Ishikawa (cell line): ENCODE measurements around the gene PCP4.

Experiments
- CEBPB ChIP-seq: IDR thresholded peaks from 2 replicates; pipeline ENCODE4 v1.6.1; 2012
- CREB1 ChIP-seq: IDR thresholded peaks from 2 replicates; pipeline ENCODE4 v1.6.1; 2012; ENCODE audit warnings: low read depth
- EGR1 ChIP-seq: IDR thresholded peaks from 2 replicates; pipeline ENCODE4 v1.6.1; 2012
- EP300 ChIP-seq: IDR thresholded peaks from 2 replicates; pipeline ENCODE4 v1.6.1; 2012; ENCODE audit warnings: borderline replicate concordance
- FOXM1 ChIP-seq: IDR thresholded peaks from 2 replicates; pipeline ENCODE4 v1.6.1; 2012; ENCODE audit warnings: low read depth, borderline replicate concordance
- NFIC ChIP-seq: IDR thresholded peaks from 2 replicates; pipeline ENCODE4 v1.6.1; 2012
- RAD21 ChIP-seq: IDR thresholded peaks from 2 replicates; pipeline ENCODE4 v1.6.1; 2012; ENCODE audit warnings: low read depth
- TAF1 ChIP-seq: IDR thresholded peaks from 2 replicates; pipeline ENCODE4 v1.6.1; 2012; ENCODE audit warnings: low read depth, mild to moderate bottlenecking
- TCF12 ChIP-seq: IDR thresholded peaks from 2 replicates; pipeline ENCODE4 v1.6.1; 2012; ENCODE audit warnings: low read depth
- TEAD4 ChIP-seq: IDR thresholded peaks from 2 replicates; pipeline ENCODE4 v1.6.1; 2012
- YY1 ChIP-seq: IDR thresholded peaks from 2 replicates; pipeline ENCODE4 v1.6.1; 2012; ENCODE audit warnings: low read depth
- ZBTB7A ChIP-seq: IDR thresholded peaks from 2 replicates; pipeline ENCODE4 v1.6.1; 2012; ENCODE audit warnings: low read depth
- TF ChIP-seq, protein P1 (sequence below): IDR thresholded peaks from 2 replicates; pipeline ENCODE4 v1.6.1; 2012; ENCODE audit warnings: low read depth, mild to moderate bottlenecking
- TF ChIP-seq, protein P2 (sequence below): IDR thresholded peaks from 2 replicates; pipeline ENCODE4 v1.6.1; 2012
- TF ChIP-seq, protein P3 (sequence below): IDR thresholded peaks from 2 replicates; pipeline ENCODE4 v1.6.1; 2012

PCP4 gene

DNA sequence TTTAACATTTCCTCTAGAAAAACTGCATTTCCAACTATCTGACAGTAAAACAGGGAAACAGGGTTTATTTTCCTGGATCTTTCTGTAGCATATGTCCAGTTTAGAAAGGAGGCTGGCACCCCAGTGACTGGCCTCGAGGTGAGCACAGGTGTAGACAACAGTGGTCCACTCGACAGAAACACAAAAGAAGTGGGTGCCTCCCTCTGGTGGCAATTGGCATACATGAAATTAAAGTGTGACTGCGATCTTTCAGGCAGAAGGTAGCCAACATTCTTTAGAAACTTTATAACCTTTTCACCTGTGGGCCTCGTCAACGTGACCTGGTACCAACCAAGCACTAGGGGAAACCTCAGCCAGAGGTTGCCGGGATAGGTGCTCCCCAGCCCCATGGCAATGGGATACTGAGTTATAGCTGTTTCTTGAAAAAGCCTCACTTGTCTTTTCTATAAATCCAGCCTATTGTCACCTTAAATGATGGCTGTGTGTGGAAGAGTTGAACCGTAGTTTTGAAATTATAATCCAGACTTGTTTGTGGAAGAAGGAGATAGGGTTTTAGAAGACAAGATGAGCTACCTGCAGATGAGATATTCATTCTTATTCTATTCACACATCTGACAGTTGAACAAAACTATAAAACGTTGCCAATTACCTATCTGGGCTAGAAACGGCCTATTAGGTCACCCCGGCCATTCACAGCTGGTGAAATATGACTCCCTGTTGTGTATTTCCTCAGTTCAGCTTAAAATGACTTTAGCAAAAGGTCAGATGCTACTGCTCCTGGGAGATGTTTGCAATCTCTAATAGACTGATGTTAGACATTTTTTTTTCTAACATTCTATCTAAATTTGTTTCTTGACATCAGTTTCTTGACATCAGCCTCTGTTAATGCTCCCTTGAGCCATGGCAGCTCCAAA lies 44.3 kb downstream of the PCP4 start:
- TF ChIP-seq, protein P1, sequence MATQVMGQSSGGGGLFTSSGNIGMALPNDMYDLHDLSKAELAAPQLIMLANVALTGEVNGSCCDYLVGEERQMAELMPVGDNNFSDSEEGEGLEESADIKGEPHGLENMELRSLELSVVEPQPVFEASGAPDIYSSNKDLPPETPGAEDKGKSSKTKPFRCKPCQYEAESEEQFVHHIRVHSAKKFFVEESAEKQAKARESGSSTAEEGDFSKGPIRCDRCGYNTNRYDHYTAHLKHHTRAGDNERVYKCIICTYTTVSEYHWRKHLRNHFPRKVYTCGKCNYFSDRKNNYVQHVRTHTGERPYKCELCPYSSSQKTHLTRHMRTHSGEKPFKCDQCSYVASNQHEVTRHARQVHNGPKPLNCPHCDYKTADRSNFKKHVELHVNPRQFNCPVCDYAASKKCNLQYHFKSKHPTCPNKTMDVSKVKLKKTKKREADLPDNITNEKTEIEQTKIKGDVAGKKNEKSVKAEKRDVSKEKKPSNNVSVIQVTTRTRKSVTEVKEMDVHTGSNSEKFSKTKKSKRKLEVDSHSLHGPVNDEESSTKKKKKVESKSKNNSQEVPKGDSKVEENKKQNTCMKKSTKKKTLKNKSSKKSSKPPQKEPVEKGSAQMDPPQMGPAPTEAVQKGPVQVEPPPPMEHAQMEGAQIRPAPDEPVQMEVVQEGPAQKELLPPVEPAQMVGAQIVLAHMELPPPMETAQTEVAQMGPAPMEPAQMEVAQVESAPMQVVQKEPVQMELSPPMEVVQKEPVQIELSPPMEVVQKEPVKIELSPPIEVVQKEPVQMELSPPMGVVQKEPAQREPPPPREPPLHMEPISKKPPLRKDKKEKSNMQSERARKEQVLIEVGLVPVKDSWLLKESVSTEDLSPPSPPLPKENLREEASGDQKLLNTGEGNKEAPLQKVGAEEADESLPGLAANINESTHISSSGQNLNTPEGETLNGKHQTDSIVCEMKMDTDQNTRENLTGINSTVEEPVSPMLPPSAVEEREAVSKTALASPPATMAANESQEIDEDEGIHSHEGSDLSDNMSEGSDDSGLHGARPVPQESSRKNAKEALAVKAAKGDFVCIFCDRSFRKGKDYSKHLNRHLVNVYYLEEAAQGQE: no peak
- peak; percentile 49 for TF ChIP-seq RAD21

DNA sequence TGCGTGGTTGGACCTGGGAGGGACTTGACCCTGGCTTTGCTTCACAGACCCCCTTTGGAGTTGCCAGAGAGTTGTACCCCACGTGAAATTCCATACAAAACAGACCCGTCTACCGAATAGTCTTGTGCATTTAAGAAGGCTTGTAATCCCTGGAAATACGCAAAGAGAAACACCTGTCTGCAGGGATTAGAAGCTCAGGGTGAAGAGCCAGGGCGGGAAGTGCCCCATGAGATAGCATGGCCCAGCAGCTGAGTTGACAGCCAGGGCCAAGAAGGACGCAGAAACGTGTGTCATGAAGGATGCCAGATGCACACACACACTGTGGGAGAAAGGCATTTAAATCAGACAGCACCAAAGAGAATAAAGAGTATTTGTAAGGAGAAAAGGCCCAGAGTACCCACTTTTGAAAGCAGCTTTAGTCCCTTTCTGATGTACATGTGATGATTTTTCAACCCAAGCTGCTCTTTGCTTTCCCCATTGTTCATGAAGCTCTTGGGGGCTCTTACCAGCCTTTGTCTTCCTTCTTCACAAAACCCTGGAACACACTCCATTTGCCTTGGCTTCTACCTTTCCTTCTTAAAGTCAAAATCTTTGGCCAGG lies 46.6 kb downstream of the PCP4 start:
- TF ChIP-seq TCF12 (no peak), TAF1 (no peak), TEAD4 (no peak), FOXM1 (no peak), EP300 (no peak), RAD21 (no peak)

DNA sequence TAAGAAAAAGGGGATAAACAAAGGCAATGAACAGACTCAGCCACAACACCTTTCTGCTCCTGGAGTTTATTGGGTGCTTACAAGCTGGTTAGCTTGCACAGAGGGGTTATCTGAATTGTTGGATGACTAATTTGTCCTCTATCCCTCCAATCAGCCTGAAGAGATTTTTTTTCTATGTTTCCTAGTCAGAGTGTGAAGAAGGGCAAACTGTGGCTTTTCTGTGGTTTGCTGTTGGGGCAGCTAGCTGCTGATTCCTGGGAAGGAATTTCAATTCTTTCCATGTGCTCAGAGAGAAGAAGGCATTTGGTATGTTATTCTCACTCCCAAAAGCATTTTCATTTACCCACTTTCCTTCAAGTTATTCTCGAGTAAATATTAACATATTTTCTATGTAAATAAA lies 48.6 kb downstream of the PCP4 start:
- TF ChIP-seq YY1 (no peak), TEAD4 (no peak), TCF12 (no peak), FOXM1 (no peak), RAD21 (no peak), ZBTB7A (no peak), TAF1 (no peak), EP300 (no peak), EGR1 (no peak), CEBPB (no peak), CREB1 (no peak), NFIC (no peak)
- TF ChIP-seq, protein P2, sequence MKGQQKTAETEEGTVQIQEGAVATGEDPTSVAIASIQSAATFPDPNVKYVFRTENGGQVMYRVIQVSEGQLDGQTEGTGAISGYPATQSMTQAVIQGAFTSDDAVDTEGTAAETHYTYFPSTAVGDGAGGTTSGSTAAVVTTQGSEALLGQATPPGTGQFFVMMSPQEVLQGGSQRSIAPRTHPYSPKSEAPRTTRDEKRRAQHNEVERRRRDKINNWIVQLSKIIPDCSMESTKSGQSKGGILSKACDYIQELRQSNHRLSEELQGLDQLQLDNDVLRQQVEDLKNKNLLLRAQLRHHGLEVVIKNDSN: no peak
- TF ChIP-seq, protein P1: no peak
- TF ChIP-seq, protein P3, sequence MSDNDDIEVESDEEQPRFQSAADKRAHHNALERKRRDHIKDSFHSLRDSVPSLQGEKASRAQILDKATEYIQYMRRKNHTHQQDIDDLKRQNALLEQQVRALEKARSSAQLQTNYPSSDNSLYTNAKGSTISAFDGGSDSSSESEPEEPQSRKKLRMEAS: no peak

DNA sequence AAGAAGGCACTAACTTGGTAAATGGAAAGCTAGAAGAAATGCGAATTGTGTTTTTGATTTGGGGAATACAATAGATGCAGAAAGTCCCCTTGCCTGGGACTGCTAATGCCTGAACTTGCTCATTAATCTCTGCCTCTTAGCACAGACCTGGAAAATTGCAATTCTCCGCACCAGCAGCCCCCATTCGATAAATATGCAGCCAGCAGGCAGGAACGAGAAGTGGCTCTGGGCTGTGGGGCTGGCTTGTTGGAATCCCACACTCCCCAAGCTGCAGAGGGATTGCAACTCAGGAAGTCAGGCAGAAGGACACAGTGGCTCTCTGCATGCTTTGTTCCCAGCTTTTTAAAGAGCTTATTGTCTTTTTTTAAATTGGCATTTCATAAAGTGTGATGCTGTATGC lies 51.3 kb downstream of the PCP4 start:
- no peak for TF ChIP-seq TAF1
- no peak for TF ChIP-seq EGR1
- TF ChIP-seq, protein P3: no peak
- no peak for TF ChIP-seq NFIC
- TF ChIP-seq TCF12: no peak
- no peak for TF ChIP-seq TEAD4
- no peak for TF ChIP-seq YY1
- TF ChIP-seq, protein P2: no peak
- TF ChIP-seq RAD21: no peak
- TF ChIP-seq CEBPB: no peak
- TF ChIP-seq CREB1: no peak
- TF ChIP-seq EP300: no peak

DNA sequence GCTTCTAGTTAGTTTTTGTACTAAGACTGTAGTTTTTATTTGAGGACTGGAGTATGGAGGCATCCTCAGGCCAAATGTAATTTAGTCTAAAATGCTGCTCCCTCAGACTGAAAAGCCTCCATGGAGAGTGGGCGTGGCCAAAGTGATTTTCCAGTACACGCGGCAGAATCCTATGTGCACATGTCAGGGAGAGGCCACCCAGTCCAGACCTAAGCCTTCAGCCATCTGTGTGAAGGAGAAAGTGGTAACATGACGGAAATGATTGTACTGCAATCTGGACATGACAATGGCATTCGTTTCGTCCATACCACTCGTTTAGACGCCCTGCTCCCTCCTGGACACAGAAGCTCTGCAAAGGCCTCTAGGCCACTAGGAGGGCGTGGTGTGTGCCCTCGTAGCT lies 56.2 kb downstream of the PCP4 start:
- no peak for TF ChIP-seq EP300
- TF ChIP-seq TEAD4: no peak
- no peak for TF ChIP-seq EGR1
- no peak for TF ChIP-seq NFIC
- TF ChIP-seq, protein P3: no peak
- TF ChIP-seq, protein P1: no peak
- TF ChIP-seq FOXM1: no peak
- no peak for TF ChIP-seq TCF12
- no peak for TF ChIP-seq RAD21
- TF ChIP-seq, protein P2: no peak
- TF ChIP-seq TAF1: no peak
- no peak for TF ChIP-seq YY1
- no peak for TF ChIP-seq CEBPB
- no peak for TF ChIP-seq CREB1
- TF ChIP-seq ZBTB7A: no peak
